ENCODE data around the gene CTR9.

DNA sequence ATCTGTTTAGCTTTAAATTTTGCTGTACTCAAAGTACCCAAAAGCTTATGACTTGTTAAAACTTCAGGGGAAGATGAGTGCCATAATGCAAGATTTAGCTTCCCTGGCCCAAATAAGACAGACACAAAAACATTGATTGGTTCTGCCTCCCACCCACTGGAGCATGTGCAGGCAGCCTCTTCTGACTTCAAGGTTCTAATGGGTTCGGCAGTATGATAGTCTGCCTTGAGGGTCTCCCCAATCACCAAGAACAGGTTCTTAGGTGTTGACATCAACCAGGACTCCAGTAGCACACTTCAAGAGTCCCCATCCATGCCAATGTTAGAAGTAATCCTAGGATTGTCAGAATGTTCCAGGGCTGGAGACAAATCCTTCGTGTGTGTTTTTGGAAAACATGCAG, 45.1 kb downstream of the CTR9 start:
- no peak for TF ChIP-seq CTCF (IDR thresholded peaks at IDR 0.05)
- TF ChIP-seq POLR2A (IDR thresholded peaks at IDR 0.05) = no peak

Data from heart left ventricle (tissue), 13 donors.